IMR-90 (cell line): ENCODE results near the gene L3MBTL3. TPM values are rescaled to one million over a fixed set of nuclear protein-coding genes. Genes with fewer than 3 reads are reported as not detected.

ENCODE experiments used
- ATAC-seq: fragments of 200-7000 bp; cut with Tn5 transposase; 2 replicates; pipeline ENCODE4 v1.9.1; 2020; ENCODE audit warnings: low read depth, mild to moderate bottlenecking, moderate library complexity
- BruUV-seq: library from RNA; stranded (reverse); fragments of 400-500 nt; replicated peaks from 2 replicates; lab custom pipeline; 2021; lab: Mats Ljungman, UMichigan
- CTCF ChIA-PET: fragments of 300-600 bp; formaldehyde crosslinking; extraction: SDS; loops from one replicate; lab custom pipeline; 2021; ENCODE audit warnings: antibody characterized with exemption; lab: Yijun Ruan, JAX
- POLR2A ChIA-PET: fragments of 300-600 bp; sonication (Branson Sonifier 250); formaldehyde crosslinking; loops from one replicate; lab custom pipeline; 2022; ENCODE audit warnings: antibody characterized with exemption; ENCODE audit not compliant: unreplicated experiment; lab: Charles Lee
- DNase-seq: peaks from one replicate; pipeline ENCODE4 v3.0.0; 2013
- H2AFZ ChIP-seq: replicated peaks from 2 replicates; pipeline ENCODE3; 2013; ENCODE audit warnings: low read length, mild to moderate bottlenecking; ENCODE audit not compliant: poor library complexity
- H2AK5ac ChIP-seq: 2 replicates; pipeline ENCODE4 v1.6.1; 2013; ENCODE audit warnings: low read depth, low read length, inconsistent platforms
- H2AK9ac ChIP-seq: replicated peaks from 2 replicates; pipeline ENCODE3; 2013; ENCODE audit warnings: mild to moderate bottlenecking, low read depth, low read length, moderate library complexity; ENCODE audit not compliant: poor library complexity
- H2BK120ac ChIP-seq: 2 replicates; pipeline ENCODE4 v1.6.1; 2013; ENCODE audit warnings: low read depth, low read length, inconsistent platforms
- H2BK15ac ChIP-seq: 3 replicates; pipeline ENCODE4 v1.6.1; 2013; ENCODE audit warnings: low read depth, low read length, inconsistent platforms
- H2BK20ac ChIP-seq: 2 replicates; pipeline ENCODE4 v1.6.1; 2013; ENCODE audit warnings: low read depth, mild to moderate bottlenecking, inconsistent platforms, low read length, moderate library complexity
- H2BK5ac ChIP-seq: 2 replicates; pipeline ENCODE4 v1.6.1; 2013; ENCODE audit warnings: mild to moderate bottlenecking, low read depth, low read length, inconsistent platforms; ENCODE audit not compliant: poor library complexity, severe bottlenecking
- H3K14ac ChIP-seq: replicated peaks from 2 replicates; pipeline ENCODE4 v1.6.1; 2013; ENCODE audit warnings: low read depth, low read length, inconsistent platforms
- H3K18ac ChIP-seq: 2 replicates; pipeline ENCODE4 v1.6.1; 2013; ENCODE audit warnings: low read depth, low read length, control low read depth
- H3K23ac ChIP-seq: 2 replicates; pipeline ENCODE4 v1.6.1; 2013; ENCODE audit warnings: low read depth, low read length, inconsistent platforms
- H3K27ac ChIP-seq: 2 replicates; pipeline ENCODE4 v1.5.1; 2013; ENCODE audit warnings: mild to moderate bottlenecking, control low read depth, low read length; ENCODE audit not compliant: insufficient read depth
- H3K27me3 ChIP-seq: 2 replicates; pipeline ENCODE4 v1.6.1; 2013; ENCODE audit warnings: low read length; ENCODE audit not compliant: control insufficient read depth, insufficient read depth
- H3K36me3 ChIP-seq: 2 replicates; pipeline ENCODE4 v1.6.1; 2013; ENCODE audit warnings: low read length, mixed read lengths; ENCODE audit not compliant: control insufficient read depth, insufficient read depth
- H3K4ac ChIP-seq: 2 replicates; pipeline ENCODE4 v1.6.1; 2013; ENCODE audit warnings: low read depth, low read length, inconsistent platforms
- H3K4me1 ChIP-seq: 2 replicates; pipeline ENCODE4 v1.6.1; 2013; ENCODE audit warnings: low read length, mixed read lengths; ENCODE audit not compliant: control insufficient read depth, insufficient read depth
- H3K4me2 ChIP-seq: 2 replicates; pipeline ENCODE4 v1.6.1; 2013; ENCODE audit warnings: low read depth, mild to moderate bottlenecking, control low read depth, low read length, moderate library complexity
- H3K4me3 ChIP-seq: 2 replicates; pipeline ENCODE4 v1.5.1; 2013; ENCODE audit warnings: low read depth, mild to moderate bottlenecking, control low read depth, low read length, moderate library complexity; ENCODE audit not compliant: insufficient read depth
- H3K56ac ChIP-seq: 2 replicates; pipeline ENCODE4 v1.6.1; 2013; ENCODE audit warnings: low read length, inconsistent platforms; ENCODE audit not compliant: insufficient read depth; ENCODE audit errors: extremely low read depth
- H3K79me1 ChIP-seq, 2 experiments: 2 replicates each; pipeline ENCODE4 v1.6.1; 2013; ENCODE audit warnings: low read length in 2 of 2, inconsistent platforms in 1 of 2, low read depth in 1 of 2
- H3K9ac ChIP-seq: 2 replicates; pipeline ENCODE4 v1.6.1; 2013; ENCODE audit warnings: low read depth, low read length, control low read depth
- H3K9me1 ChIP-seq: 2 replicates; pipeline ENCODE4 v1.6.1; 2013; ENCODE audit warnings: low read length, inconsistent platforms; ENCODE audit not compliant: insufficient read depth
- H3K9me3 ChIP-seq: 2 replicates; pipeline ENCODE4 v1.6.1; 2013; ENCODE audit warnings: low read length; ENCODE audit not compliant: control insufficient read depth, insufficient read depth
- H4K20me1 ChIP-seq: 2 replicates; pipeline ENCODE4 v1.6.1; 2013; ENCODE audit warnings: low read length, inconsistent platforms; ENCODE audit not compliant: insufficient read depth
- H4K5ac ChIP-seq: 2 replicates; pipeline ENCODE4 v1.6.1; 2013; ENCODE audit warnings: mild to moderate bottlenecking, low read depth, low read length, control low read depth
- H4K8ac ChIP-seq, 2 experiments: 2 replicates each; pipeline ENCODE4 v1.6.1; 2013; ENCODE audit warnings: low read depth in 2 of 2, low read length in 2 of 2, control low read depth in 1 of 2, inconsistent platforms in 1 of 2
- H4K91ac ChIP-seq: 2 replicates; pipeline ENCODE4 v1.6.1; 2013; ENCODE audit warnings: low read depth, low read length, inconsistent platforms; ENCODE audit not compliant: insufficient read depth
- BHLHE40 ChIP-seq: fragments of 150-350 bp; IDR thresholded peaks from 2 replicates; pipeline ENCODE4 v1.6.1; 2016; ENCODE audit warnings: mild to moderate bottlenecking, low read depth, low read length
- CEBPB ChIP-seq: IDR thresholded peaks from 2 replicates; pipeline ENCODE4 v1.6.1; 2012; ENCODE audit warnings: low read depth, low read length, improper control_type of control experiment
- CHD1 ChIP-seq: IDR thresholded peaks from 2 replicates; pipeline ENCODE4 v1.6.1; 2012; ENCODE audit warnings: low read depth, low read length, improper control_type of control experiment
- CTCF ChIP-seq: conservative IDR thresholded peaks from 2 replicates; pipeline ENCODE4 v1.5.1; 2012; ENCODE audit warnings: mild to moderate bottlenecking, low read depth, low read length, improper control_type of control experiment
- FOS ChIP-seq: fragments of 150-350 bp; IDR thresholded peaks from 2 replicates; pipeline ENCODE4 v1.6.1; 2016; ENCODE audit warnings: low read depth, low read length
- MAFK ChIP-seq: IDR thresholded peaks from 2 replicates; pipeline ENCODE4 v1.6.1; 2012; ENCODE audit warnings: low read depth, low read length, improper control_type of control experiment
- MAZ ChIP-seq: IDR thresholded peaks from 2 replicates; pipeline ENCODE4 v1.6.1; 2012; ENCODE audit warnings: low read depth, mild to moderate bottlenecking, low read length, improper control_type of control experiment, moderate library complexity, borderline replicate concordance
- MXI1 ChIP-seq: IDR thresholded peaks from 2 replicates; pipeline ENCODE4 v1.6.1; 2012; ENCODE audit warnings: low read depth, mild to moderate bottlenecking, low read length, moderate library complexity, borderline replicate concordance
- NFE2L2 ChIP-seq: fragments of 150-350 bp; IDR thresholded peaks from 2 replicates; pipeline ENCODE4 v1.6.1; 2016; ENCODE audit warnings: low read depth, mild to moderate bottlenecking, low read length
- POLR2A ChIP-seq: IDR thresholded peaks from 2 replicates; pipeline ENCODE4 v1.6.1; 2012; ENCODE audit warnings: mild to moderate bottlenecking, low read depth, low read length
- RAD21 ChIP-seq: IDR thresholded peaks from 2 replicates; pipeline ENCODE4 v1.6.1; 2012; ENCODE audit warnings: low read length, improper control_type of control experiment
- RCOR1 ChIP-seq: IDR thresholded peaks from 2 replicates; pipeline ENCODE4 v1.6.1; 2012; ENCODE audit warnings: mild to moderate bottlenecking, low read length, improper control_type of control experiment; ENCODE audit not compliant: insufficient replicate concordance
- SMC3 ChIP-seq: fragments of 150-350 bp; IDR thresholded peaks from 2 replicates; pipeline ENCODE4 v1.6.1; 2016; ENCODE audit warnings: low read depth, mild to moderate bottlenecking, antibody characterized with exemption, low read length, moderate library complexity
- WGBS, 2 experiments: methylation state at CpG; one replicate each; pipeline versions ENCODE4 v1.1.5 to v1.1.7; 2013; ENCODE audit warnings: missing lambda C conversion rate in 2 of 2; ENCODE audit not compliant: insufficient read length in 1 of 2; ENCODE audit errors: extremely low coverage in 2 of 2; 5-methylcytosine and 5-hydroxymethylcytosine counted together
- dilution Hi-C: fragments of 300-500 bp; cut with HindIII; formaldehyde crosslinking; loops from one replicate; pipeline ENCODE4 v1.14.3; 2018; ENCODE audit warnings: low sequenced_read_pairs; ENCODE audit not compliant: unreplicated experiment
- in situ Hi-C: fragments of 300-500 bp; cut with MboI; formaldehyde crosslinking; loops from 3 replicates; pipeline ENCODE4 v1.14.3; 2019; ENCODE audit warnings: low sequenced_read_pairs, inconsistent platforms, mixed read lengths
- intact Hi-C: fragments of 100-400 bp; cut with micrococcal nuclease; formaldehyde crosslinking; loops from 2 replicates; pipeline ENCODE4 v1.10.0; 2022
- polyA plus RNA-seq, 3 experiments: library from polyadenylated mRNA; depleted of rRNA; stranded (reverse); fragments of >200 nt; gene quantifications; 2 replicates each; pipeline ENCODE4 v1.2.3, GENCODE V29; 2012; ENCODE audit warnings: low replicate concordance in 1 of 3
- total RNA-seq: library from RNA; depleted of rRNA; stranded (reverse); fragments of >200 nt; gene quantifications from 2 replicates; pipeline ENCODE4 v1.2.3, GENCODE V29; 2012
- TF ChIP-seq, protein P1 (sequence below): fragments of 150-350 bp; IDR thresholded peaks from 2 replicates; pipeline ENCODE4 v1.6.1; 2017; ENCODE audit warnings: mild to moderate bottlenecking, antibody characterized with exemption, low read length, low read depth
- TF ChIP-seq, protein P2 (sequence below): fragments of 150-350 bp; IDR thresholded peaks from 2 replicates; pipeline ENCODE4 v1.6.1; 2016; ENCODE audit warnings: low read depth, mild to moderate bottlenecking, low read length, moderate library complexity, borderline replicate concordance

Gene L3MBTL3
- total and polyA plus RNA-seq, 2 of the 4 experiments (the other 2 are of a cell fraction), result 7.2 to 10.9 TPM

DNA sequence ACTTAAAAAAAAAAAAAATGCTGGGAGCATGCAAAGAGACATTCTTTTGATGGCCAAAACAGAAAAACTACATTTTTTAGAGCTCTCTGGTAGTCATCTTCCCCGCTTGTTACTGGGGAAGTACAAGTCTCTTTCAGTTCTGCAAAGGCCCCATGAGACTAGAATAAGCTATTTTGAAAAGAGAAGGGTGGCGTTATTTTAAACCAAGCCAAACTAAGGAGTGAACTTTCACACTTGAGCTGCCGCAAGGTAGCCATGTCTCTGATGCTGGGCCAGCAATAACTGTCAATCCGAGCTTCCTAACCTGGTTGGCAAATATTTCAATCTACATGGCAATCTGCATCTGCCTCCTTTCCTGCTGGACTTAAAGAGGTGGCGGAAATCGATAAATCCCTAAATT is 96.7 kb downstream of the L3MBTL3 start:
- no peak overlapping the region for H3K4me2 ChIP-seq
- no peak overlapping the region for H3K4ac ChIP-seq
- H4K20me1 ChIP-seq, result no peaks in the 10 kb centered on the region
- dilution Hi-C loops (no loop called here), intact Hi-C loops (no loop called here), in situ Hi-C loops (no loop called here)
- no peak overlapping the region for H3K4me3 ChIP-seq
- BruUV-seq, result no TSS peak
- ATAC-seq (no peak), DNase-seq (no peak)
- no peak overlapping the region for H2BK5ac ChIP-seq
- H3K9me3 ChIP-seq, result no peaks in the 10 kb centered on the region
- H4K5ac ChIP-seq, result no peak overlapping the region
- no peak overlapping the region for H4K8ac ChIP-seq
- H4K91ac ChIP-seq, result no peak overlapping the region
- CTCF ChIA-PET, result interaction anchor here (1.1 kb wide), 1 partner anchor 9 kb away, joined by 3 read pairs; no protein-coding TSS in a partner anchor
- no peaks in the 10 kb centered on the region; a peak in 1 of 4 replicates for H3K79me1 ChIP-seq
- WGBS, 2 experiments, result no CpG with 5 or more reads among the region's 6 CpGs
- POLR2A ChIA-PET, result no interaction called here
- H2AK5ac ChIP-seq, result no peak overlapping the region
- TF ChIP-seq POLR2A, result no peak
- TF ChIP-seq MAFK, result no peak
- no peak for TF ChIP-seq RAD21
- TF ChIP-seq SMC3, result no peak
- TF ChIP-seq, protein P1, sequence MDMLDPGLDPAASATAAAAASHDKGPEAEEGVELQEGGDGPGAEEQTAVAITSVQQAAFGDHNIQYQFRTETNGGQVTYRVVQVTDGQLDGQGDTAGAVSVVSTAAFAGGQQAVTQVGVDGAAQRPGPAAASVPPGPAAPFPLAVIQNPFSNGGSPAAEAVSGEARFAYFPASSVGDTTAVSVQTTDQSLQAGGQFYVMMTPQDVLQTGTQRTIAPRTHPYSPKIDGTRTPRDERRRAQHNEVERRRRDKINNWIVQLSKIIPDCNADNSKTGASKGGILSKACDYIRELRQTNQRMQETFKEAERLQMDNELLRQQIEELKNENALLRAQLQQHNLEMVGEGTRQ, result no peak
- no peak for TF ChIP-seq RCOR1
- no peak for TF ChIP-seq MXI1
- TF ChIP-seq NFE2L2, result no peak
- no peak for TF ChIP-seq CHD1
- no peak for TF ChIP-seq CEBPB
- TF ChIP-seq, protein P2, sequence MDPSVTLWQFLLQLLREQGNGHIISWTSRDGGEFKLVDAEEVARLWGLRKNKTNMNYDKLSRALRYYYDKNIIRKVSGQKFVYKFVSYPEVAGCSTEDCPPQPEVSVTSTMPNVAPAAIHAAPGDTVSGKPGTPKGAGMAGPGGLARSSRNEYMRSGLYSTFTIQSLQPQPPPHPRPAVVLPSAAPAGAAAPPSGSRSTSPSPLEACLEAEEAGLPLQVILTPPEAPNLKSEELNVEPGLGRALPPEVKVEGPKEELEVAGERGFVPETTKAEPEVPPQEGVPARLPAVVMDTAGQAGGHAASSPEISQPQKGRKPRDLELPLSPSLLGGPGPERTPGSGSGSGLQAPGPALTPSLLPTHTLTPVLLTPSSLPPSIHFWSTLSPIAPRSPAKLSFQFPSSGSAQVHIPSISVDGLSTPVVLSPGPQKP, result no peak
- no peak for TF ChIP-seq CTCF
- no peak for TF ChIP-seq BHLHE40
- TF ChIP-seq FOS, result no peak
- TF ChIP-seq MAZ, result no peak
- no peak overlapping the region for H3K9ac ChIP-seq
- no peak overlapping the region for H2BK120ac ChIP-seq
- no peak overlapping the region for H3K14ac ChIP-seq
- peaks cover 3% of the 10 kb centered on the region; the same call in 1 of the 2 replicates for H3K9me1 ChIP-seq
- H3K27ac ChIP-seq, result no peak overlapping the region
- H2BK20ac ChIP-seq, result no peak overlapping the region
- no peaks in the 10 kb centered on the region for H3K27me3 ChIP-seq
- no peak overlapping the region for H2AFZ ChIP-seq
- no peaks in the 10 kb centered on the region for H3K4me1 ChIP-seq
- H2AK9ac ChIP-seq, result no peak overlapping the region
- H3K56ac ChIP-seq, result no peak overlapping the region
- H3K23ac ChIP-seq, result no peak overlapping the region
- H3K18ac ChIP-seq, result no peak overlapping the region
- H2BK15ac ChIP-seq, result no peak overlapping the region; the same call in 2 of the 3 replicates
- H3K36me3 ChIP-seq, result no peaks in the 10 kb centered on the region; the same call in 1 of the 2 replicates
